GM18909 (cell line): Measurements from ENCODE around the gene CDC14A.
"Not testable (repeated sequence)": the region's sequence is repeated elsewhere in the genome, so short reads cannot be mapped to it uniquely, and the experiment has no call there.

Experiments used
- ATAC-seq: cut with Tn5 transposase; IDR thresholded peaks from one replicate; pipeline ENCODE4 v1.9.1; 2021; ENCODE audit warnings: mild to moderate bottlenecking; ENCODE audit not compliant: unreplicated experiment, poor library complexity

The CDC14A gene

DNA sequence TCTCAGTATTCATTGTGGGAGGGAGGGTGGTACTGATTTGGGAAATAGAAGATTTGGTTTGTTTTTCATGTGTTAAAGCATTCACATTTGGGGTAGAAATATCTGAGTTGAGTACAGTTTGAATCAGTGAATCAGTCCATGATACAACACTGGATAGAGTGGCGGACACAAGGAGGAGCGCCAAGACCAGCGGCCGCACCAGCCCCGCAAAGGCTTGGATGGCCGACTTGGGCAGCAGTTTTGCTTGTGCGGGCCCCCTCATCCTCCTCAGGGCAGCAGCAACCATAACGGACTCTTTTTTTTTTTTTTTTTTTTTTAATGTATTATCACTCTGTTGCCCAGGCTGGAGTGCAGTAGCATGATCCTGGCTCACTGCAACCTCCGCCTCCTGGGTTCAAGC is 20.0 kb upstream of the CDC14A start:
- no peak for ATAC-seq

DNA sequence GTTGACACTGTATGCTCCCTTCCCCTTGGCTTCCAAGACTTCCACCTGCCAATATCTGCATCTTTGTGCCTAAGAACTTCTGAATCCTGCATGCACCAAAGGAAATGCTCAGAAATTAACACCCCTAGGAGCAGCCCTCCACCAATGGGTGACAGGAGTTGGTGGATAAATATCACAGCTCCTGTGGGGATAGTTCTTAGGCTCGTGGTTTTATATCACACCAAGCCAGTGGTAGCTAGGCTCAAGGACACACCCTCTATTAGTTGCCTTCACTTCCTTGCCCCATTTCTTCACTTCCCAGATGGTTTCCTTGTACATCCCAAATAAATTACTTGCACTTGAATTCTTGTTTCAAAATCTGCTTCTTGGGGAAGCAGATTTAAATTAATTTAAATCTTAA is 16.9 kb upstream of the CDC14A start:
- no peak for ATAC-seq

DNA sequence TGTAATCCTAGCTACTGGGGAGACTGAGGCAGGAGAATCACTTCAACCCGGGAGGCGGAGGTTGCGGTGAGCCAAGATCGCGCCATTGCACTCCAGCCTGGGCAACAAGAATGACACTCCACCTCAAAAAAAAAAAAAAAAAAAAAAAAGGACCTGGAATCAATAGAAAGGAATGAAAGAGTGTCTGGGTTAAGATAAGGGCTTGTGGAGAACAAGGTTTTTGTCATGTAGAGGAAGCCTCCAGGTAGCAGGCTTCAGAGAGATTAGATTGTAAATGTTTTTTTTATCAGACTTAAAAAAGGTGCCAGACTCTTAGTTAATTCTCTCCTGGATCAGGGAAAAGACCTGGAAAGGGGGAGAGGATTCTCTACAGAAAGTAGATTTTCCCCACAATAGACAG is 14.4 kb upstream of the CDC14A start:
- not testable (repeated sequence) for ATAC-seq

DNA sequence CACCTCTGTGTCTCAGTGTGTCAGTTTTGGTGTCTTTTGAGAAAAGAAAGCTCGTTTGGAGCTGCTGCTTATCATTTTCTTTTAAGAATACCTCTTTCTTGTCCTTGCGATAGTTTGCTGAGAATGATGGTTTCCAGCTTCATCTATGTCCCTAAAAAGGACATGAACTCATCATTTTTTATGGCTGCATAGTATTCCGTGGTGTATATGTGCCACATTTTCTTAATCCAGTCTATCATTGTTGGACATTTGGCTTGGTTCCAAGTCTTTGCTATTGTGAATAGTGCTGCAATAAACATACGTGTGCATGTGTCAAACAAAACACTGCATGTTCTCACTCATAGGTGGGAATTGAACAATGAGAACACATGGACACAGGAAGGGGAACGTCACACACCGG is 12.6 kb upstream of the CDC14A start:
- ATAC-seq = not testable (repeated sequence)

DNA sequence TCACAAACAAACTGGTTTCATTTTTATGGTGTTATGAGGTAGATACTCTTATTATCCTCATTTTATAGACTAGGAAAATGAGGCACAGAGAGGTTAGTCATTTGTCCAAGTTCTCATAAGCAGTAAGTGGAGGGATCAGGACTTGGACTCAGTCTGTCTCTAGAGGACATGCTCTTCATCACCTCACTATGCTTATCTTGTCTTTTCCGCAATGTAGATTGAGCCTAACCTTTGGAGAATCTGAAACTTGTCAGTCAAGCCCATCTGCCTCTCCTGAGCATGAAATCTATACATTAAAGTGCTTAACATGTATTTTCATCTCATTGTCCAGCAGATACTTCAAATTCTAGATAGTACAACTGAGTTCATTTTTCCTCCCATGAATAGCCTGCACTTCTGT is 11.8 kb upstream of the CDC14A start:
- no peak for ATAC-seq

DNA sequence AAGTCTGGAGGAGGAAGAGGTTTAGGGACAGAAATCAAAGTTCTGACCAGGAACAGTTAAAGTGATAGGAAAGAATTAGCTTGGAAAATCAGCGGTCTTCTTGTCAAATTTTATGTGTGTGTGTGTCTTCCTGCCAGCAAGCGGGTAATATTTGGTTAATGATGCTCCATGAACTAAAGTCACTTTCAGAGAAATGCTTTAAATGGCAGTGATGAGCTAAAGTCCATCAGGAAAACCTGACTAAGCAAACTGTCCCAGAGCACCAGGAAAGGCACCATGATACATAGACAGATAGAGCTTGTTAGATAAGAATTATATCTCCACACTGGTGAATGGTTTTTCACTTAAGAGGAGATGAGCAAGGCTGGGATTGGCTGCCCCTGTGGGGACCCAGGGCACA is 10.0 kb upstream of the CDC14A start:
- ATAC-seq = no peak

DNA sequence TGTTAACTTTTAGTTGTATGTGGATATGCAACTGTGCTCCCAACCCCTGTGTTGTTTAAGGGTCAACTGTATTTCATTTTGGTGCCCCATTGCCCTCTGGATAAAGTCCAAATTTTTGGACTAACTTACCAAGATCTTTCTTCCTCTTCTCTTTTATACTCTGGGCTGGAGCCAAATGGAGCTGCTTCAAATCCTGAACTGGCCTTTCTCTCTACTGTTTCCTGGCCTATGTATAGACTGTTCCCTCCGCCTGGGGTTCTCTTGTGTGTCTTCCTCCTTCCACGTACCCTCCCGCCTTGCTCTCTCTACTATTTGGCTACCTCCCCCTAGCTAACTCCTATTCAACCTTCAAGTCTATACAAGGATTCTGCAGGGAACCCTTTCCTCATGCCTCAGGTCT is 8.4 kb upstream of the CDC14A start:
- no peak for ATAC-seq

DNA sequence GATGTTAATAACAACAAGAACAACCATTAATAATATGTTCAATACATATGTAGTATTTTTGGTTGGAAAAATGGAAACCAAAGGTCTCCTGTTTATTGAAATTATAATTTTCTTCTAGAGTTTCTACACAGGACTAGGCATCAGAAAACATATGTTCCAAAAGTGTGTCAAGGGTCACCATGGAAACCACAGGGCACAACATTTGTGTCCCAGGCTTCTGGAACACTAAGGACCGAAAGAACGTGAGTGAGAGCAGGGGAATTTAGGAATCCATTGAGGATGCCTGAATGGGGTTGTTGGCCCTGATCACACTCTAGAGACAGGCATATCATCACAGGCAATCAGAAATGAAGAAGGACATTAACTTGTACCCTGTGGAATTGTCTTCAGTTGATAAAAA is 7.5 kb upstream of the CDC14A start:
- no peak for ATAC-seq

DNA sequence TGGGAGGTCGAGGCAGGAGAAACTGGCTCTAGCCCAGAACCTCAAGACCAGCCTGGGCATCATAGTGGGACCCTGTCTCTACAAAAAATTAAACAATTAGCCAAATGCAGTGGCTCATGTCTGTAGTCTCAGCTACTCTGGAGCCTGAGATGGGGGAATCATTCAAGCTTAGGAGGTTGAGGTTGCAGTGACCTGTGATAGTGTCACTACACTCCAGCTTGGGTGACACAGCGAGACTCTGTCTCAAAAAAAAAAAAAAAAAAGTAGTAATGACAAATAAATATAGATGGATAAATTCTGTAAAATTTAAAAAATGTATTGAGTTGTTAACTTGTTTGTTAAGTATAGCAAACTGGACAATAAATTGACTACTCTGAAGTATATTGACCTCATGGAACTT is 5.9 kb upstream of the CDC14A start:
- ATAC-seq = no peak

DNA sequence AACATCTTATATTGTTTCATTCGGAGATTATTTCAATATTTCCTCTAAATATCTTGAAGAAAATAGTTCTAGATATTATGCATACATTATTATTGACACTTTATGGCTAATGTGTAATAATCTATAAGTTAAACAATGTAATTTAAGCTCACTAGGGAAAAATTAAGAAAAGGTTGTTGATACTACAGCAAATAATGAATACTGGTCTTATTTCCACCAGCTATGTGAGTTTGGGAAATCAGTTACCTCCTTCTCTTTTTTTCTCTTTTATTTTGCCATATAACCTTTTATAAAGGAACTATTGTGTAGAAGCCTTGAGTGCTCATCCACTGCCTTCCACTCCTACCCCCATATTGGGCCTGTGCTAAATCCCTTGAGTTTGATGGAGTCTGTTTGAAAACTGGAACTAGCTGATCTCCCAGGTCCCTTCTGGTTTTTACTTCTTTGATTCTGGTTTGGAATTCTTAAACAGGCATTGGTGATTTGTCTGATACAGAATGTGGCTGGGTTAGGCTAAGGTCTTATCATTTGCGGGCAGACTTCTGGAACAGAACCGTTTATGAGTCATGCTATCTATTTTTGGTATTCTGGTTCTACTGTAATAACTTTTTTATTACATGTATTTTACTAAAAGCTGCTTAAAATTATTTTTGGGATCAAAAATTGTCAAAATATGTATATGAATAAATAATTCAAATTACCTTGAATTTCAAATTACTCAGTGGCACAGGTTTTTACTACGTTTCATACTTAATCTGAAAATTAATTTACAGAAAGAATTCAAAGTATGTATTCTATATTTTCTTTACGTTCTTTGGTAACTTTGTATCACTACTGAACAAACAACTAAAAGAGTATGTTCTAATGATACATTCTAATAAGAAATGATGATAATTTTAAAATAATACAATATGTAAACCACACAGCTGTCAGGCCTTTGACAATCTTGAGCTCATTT is 5.0 kb upstream of the CDC14A start:
- no peak for ATAC-seq

DNA sequence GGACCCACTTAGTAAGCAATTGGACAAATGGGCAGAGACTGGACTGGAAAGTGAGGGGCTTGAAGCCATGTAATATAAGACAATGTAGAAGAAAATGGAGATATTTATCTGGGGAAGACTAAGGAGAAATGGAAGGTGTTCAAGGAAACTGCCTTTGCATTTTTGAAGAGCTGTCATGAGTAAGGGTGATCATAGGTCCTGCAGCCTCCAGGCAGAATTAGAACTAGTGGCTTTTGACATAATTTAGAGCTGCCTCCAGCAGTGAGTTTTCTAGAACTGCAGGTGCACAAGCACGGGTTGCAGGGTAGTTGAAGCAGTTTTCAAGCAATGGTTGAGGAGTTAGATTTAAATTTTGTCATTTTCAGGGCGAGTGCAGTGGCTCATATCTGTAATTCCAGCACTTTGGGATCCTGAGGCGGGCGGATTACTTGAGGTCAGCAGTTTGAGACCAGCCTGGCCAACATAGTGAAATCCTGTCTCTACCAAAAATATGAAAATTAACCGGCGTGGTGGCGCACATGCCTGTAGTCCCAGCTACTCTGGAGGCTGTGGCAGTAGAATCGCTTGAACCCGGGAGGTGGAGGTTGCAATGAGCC is 3.7 kb upstream of the CDC14A start:
- ATAC-seq = no peak

DNA sequence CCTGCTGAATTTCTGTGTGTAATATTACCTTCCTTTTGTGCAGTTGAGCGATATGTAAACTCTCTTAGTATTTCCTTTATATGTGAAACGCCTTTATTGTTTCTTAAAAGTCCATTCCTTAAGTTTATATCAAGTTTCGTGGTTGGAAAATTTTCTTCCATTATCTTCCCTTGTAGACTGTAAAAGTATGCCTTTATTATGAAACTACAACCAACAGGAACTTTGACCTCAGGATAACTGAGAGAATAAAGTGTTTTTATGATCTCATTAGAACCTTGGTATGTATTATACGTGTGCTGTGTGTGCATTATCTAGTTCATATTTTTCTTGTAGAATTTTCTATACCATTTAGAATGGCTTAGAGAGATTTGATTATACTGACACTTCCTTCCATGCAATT is 3.1 kb upstream of the CDC14A start:
- ATAC-seq = no peak

DNA sequence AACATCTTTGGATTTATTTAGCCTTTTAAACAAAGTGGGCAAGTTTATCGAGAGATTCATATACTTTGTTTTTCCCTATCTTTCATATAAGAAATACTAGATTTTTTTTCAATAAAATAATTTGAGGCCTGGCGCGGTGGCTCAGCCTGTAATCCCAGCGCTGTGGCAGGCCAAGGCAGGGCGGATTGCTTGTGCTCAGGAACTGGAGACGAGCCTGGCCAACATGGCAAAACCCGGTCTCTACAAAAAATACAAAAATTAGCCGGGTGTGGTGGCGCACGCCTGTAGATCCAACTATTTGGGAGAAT is 1.6 kb upstream of the CDC14A start:
- no peak for ATAC-seq

DNA sequence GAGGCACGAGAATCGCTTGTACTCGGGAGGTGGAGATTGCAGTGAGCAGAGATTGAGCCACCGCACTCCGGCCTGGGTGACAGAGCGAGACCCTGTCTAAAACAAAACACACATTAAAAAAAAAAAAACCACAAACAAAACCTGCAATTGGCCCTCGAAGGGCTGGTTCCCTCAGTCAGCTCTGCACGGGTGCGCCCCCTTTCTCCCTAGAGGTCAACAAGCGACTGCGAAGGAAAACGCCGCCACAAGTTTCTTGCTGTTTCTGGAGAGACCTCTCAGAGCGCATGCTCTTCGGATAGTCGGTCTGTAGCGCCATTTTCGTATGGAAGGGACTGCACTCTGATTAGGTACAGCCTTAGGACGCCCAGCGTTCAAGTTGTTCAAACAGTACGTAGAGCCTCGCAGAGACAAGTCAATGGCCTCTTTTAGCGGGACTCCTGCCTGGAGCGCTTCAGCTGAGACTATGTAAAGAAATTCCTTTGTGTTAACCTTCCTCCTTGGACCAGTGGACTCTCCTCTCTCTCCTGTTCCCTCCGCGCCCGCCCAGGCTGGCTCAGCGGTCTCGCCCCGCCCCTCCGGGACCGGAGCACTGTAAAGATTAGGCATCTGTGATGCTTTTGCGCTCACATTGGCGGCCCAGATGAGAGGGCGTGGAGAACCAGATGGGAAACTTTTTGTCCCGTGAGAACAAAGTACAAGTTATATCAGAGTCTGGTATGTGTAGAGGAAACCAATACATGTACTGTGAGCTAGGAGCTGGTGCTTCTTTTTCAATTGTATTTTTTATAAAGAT is 1.0 kb upstream of the CDC14A start:
- peak; percentile 70 for ATAC-seq

DNA sequence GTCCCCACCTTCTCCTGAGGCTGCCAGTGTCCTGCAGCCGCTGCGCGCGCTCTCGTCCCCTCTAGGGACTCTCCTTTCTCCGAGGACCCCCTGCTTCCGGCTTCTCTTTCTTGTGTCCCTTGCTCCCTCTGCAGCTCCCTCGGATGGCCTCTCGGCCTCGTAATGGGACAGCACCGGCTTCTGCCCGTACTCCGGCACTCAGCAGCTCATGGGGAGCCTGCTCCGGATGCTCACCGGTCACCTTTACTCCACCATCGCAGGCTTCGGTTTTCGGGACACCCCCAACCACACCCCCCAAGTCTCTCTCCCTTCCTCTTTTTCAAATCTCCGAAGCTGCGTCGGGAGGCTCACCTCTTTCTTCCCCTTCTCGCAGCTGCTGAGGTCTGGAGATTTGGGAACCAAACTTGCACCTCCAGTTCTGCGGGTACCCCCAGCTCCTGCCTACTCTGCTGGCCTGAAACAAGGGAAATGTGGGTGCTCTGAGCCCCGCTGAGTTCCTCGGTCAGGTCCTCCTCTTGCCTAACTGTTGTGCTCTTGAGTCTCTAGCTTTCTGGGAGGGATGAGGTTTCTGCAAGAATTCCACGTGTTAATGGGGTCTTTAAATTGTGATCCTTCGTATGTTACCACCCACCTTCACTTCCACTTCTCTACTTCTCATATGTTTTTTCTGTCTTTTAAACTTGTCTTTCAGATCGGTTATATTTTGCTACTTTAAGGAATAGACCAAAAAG is 930 bp downstream of the CDC14A start:
- peak; percentile 19 for ATAC-seq

DNA sequence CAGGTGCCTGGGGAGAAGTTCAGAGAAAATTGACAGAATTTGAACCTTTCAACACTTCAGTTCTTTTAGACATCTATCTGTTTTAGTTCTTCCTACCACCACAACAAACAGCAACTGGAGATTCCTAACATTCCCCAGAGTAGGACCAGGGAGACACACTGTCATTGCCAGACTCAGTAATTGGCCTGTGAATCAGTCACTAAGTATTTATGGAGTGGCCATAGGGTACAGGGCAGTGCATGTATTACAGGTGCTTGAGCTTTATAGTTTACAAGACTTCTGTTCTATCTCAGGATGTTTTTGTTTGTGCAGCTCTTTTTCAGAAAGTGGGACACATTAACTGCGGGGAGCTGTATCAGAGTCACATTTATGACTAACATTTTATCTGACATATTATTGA is 1.7 kb downstream of the CDC14A start:
- ATAC-seq = no peak

DNA sequence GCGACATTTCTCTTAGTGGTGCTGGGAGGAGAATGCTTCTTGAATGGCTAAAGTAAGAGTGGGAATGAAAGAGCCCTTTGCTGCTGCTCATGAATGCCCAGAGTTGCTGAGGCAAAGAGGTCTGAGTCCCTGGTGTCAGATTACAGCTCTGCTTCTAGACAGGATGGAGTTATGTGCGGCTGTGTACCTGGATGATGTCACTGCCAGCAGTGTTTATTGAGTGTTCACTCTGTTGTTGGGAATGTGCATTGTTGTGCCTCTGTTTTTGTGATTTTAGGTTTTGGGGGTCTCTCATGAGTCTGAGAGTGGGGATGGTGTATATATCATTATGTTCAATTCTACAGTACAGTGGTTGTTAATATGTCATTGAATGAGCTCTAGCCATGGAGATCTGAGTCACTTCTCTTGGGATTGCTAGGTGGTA is 2.7 kb downstream of the CDC14A start:
- no peak for ATAC-seq

DNA sequence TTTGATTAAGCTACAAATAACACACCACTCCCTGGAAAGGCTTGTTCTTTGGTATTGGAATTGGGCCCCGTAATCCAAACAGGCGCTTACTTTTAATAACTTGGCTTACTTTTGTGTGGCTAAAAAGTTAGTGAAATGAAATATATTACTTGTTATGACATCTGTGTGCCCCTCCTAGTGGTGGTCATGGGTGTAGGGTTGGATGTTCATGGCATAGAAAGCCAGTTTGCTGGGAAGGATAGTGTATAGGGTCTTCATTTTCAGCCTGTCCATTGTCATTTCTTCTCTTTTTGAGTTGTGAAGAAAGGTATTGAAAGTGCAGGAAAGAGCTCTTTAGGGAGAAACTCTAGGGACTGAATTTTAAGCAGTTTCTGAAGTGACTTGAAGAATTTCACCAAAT is 5.9 kb downstream of the CDC14A start:
- ATAC-seq = peak; percentile 39

DNA sequence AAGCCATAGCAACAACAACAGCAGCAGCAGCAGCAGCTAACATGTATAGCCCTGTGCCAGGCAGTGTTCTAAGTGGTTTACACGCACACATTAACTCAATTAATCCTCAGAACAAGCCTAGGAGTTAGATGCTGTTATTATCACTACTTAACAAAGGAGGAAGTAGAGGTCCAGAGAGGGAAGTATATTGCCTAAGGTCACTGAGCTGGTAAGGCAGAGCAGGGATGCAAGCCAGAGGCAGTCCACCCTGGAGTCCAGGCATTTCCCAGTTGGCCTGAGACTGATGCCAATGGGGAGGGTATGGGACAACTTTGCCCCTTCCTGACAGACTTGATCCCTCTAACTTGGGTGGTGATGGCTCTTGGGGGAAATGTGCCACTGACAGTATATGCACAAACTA is 6.8 kb downstream of the CDC14A start:
- no peak for ATAC-seq

DNA sequence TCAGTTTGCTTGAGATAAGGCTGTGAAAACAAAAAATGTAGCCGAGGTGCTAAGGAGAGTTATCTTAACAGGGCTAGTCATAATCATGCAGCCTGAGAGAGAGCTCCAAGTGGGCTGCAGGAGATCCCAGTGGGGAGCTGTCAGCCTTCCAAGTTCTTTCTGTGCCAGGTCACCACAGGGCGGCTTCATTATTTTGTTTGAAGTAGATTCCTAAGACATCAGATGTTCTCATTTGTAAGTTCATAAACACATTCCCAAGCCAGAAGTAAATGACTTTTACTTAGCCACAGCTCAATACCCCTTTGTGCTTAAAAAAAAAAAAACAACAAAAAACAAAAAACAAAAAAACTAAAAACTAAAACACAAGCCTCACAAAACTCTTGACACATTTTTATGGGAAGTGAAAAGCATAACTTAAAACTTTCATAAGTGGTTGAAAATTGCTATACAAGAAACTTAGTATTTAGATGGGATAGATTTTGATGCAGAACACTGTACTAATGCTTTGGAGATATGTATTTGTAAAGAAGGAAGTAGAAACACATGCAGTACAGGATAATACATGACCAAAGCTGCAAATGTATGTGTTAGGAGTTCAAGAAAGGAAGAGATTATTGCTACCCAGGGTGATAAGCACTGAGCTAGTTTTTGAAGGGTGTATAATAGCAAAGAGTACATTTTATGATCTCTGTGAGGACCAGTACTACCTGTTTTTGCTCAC is 8.6 kb downstream of the CDC14A start:
- no peak for ATAC-seq
